H9 (cell line): ENCODE data around the gene TSPAN3. TPM values are rescaled to one million over a fixed set of nuclear protein-coding genes. Genes with fewer than 3 reads are reported as not detected.

Experiments used
- DNase-seq: peaks from one replicate; pipeline ENCODE4 v3.0.0-alpha.2; 2017
- H2AFZ ChIP-seq: one replicate; pipeline ENCODE4 v1.6.1; 2013; ENCODE audit warnings: mild to moderate bottlenecking, low read length, control low read depth, moderate library complexity
- H2AK5ac ChIP-seq: 2 replicates; pipeline ENCODE4 v1.6.1; 2013; ENCODE audit warnings: low read length, control low read depth, mixed read lengths; ENCODE audit not compliant: insufficient read length
- H2BK120ac ChIP-seq: one replicate; pipeline ENCODE4 v1.6.1; 2013; ENCODE audit warnings: low read depth, mild to moderate bottlenecking, low read length, control low read depth, inconsistent platforms; ENCODE audit not compliant: poor library complexity, severe bottlenecking
- H2BK12ac ChIP-seq: 2 replicates; pipeline ENCODE4 v1.6.1; 2013; ENCODE audit warnings: low read length, control low read depth, mixed read lengths, low read depth; ENCODE audit not compliant: insufficient read length
- H2BK15ac ChIP-seq: 2 replicates; pipeline ENCODE4 v1.6.1; 2013; ENCODE audit warnings: low read depth, low read length, control low read depth
- H2BK20ac ChIP-seq: one replicate; pipeline ENCODE4 v1.6.1; 2013; ENCODE audit warnings: low read depth, mild to moderate bottlenecking, low read length, control low read depth, inconsistent platforms; ENCODE audit not compliant: poor library complexity, severe bottlenecking
- H2BK5ac ChIP-seq: 2 replicates; pipeline ENCODE4 v1.6.1; 2013; ENCODE audit warnings: low read length, control low read depth, mixed read lengths; ENCODE audit not compliant: insufficient read length
- H3K14ac ChIP-seq: 2 replicates; pipeline ENCODE4 v1.6.1; 2013; ENCODE audit warnings: low read length, control low read depth; ENCODE audit not compliant: insufficient read depth
- H3K18ac ChIP-seq: 2 replicates; pipeline ENCODE4 v1.6.1; 2013; ENCODE audit warnings: low read depth, mild to moderate bottlenecking, mixed read lengths, low read length, control low read depth; ENCODE audit not compliant: insufficient read length
- H3K23ac ChIP-seq: 2 replicates; pipeline ENCODE4 v1.6.1; 2013; ENCODE audit warnings: low read length, control low read depth, mixed read lengths, low read depth; ENCODE audit not compliant: insufficient read length
- H3K23me2 ChIP-seq: 2 replicates; pipeline ENCODE4 v1.6.1; 2013; ENCODE audit warnings: low read depth, mild to moderate bottlenecking, mixed read lengths, low read length, control low read depth; ENCODE audit not compliant: insufficient read length, poor library complexity, severe bottlenecking
- H3K27ac ChIP-seq: 2 replicates; pipeline ENCODE4 v1.5.1; 2013; ENCODE audit warnings: low read length, control low read depth, mixed read lengths, low read depth; ENCODE audit not compliant: insufficient read length
- H3K27me3 ChIP-seq: 2 replicates; pipeline ENCODE4 v1.6.1; 2013; ENCODE audit warnings: low read length, control low read depth, inconsistent platforms; ENCODE audit not compliant: insufficient read depth
- H3K4ac ChIP-seq: 2 replicates; pipeline ENCODE4 v1.6.1; 2013; ENCODE audit warnings: low read depth, mild to moderate bottlenecking, control low read depth, inconsistent platforms, low read length, moderate library complexity
- H3K4me1 ChIP-seq: 2 replicates; pipeline ENCODE4 v1.6.1; 2013; ENCODE audit warnings: low read length, control low read depth, inconsistent platforms; ENCODE audit not compliant: insufficient read depth
- H3K4me2 ChIP-seq: 2 replicates; pipeline ENCODE4 v1.6.1; 2013; ENCODE audit warnings: low read length, control low read depth, mixed read lengths; ENCODE audit not compliant: insufficient read length, insufficient read depth
- H3K56ac ChIP-seq: 2 replicates; pipeline ENCODE4 v1.6.1; 2013; ENCODE audit warnings: low read depth, mild to moderate bottlenecking, mixed read lengths, low read length, control low read depth; ENCODE audit not compliant: insufficient read length
- H3K79me1 ChIP-seq: 2 replicates; pipeline ENCODE4 v1.6.1; 2013; ENCODE audit warnings: low read depth, mild to moderate bottlenecking, moderate library complexity, low read length, control low read depth, inconsistent platforms; ENCODE audit not compliant: insufficient read depth, poor library complexity, severe bottlenecking
- H3K79me2 ChIP-seq: 2 replicates; pipeline ENCODE4 v1.6.1; 2013; ENCODE audit warnings: low read length, control low read depth, inconsistent platforms; ENCODE audit not compliant: insufficient read depth
- H3K9ac ChIP-seq: 2 replicates; pipeline ENCODE4 v1.6.1; 2013; ENCODE audit warnings: low read length, control low read depth, mixed read lengths; ENCODE audit not compliant: insufficient read length; ENCODE audit errors: extremely low read depth
- H3K9me3 ChIP-seq: one replicate; pipeline ENCODE4 v1.6.1; 2013; ENCODE audit warnings: low read depth, low read length, inconsistent platforms; ENCODE audit not compliant: control insufficient read depth
- H3T11ph ChIP-seq: one replicate; pipeline ENCODE4 v1.6.1; 2013; ENCODE audit warnings: mild to moderate bottlenecking, low read length, control low read depth, inconsistent platforms
- H4K20me1 ChIP-seq: one replicate; pipeline ENCODE4 v1.6.1; 2013; ENCODE audit not compliant: control insufficient read depth, insufficient read length, insufficient read depth
- H4K5ac ChIP-seq: 2 replicates; pipeline ENCODE4 v1.6.1; 2013; ENCODE audit warnings: low read depth, mild to moderate bottlenecking, mixed read lengths, low read length, control low read depth; ENCODE audit not compliant: insufficient read length
- H4K8ac ChIP-seq: replicated peaks from 2 replicates; pipeline ENCODE4 v1.6.1; 2013; ENCODE audit warnings: low read length, control low read depth, mixed read lengths, low read depth; ENCODE audit not compliant: insufficient read length
- H4K91ac ChIP-seq: 2 replicates; pipeline ENCODE4 v1.6.1; 2013; ENCODE audit warnings: low read depth, mild to moderate bottlenecking, moderate library complexity, mixed read lengths, low read length, control low read depth; ENCODE audit not compliant: insufficient read length
- H3K27ac Mint-ChIP-seq, 3 experiments: 2 replicates in 2 of 3; 3 replicates in 1 of 3; pipeline ENCODE4 v1.8.0; 2020 to 2021; ENCODE audit warnings: mixed read lengths in 3 of 3, mild to moderate bottlenecking in 1 of 3, moderate library complexity in 1 of 3
- H3K27me3 Mint-ChIP-seq: 2 replicates; pipeline ENCODE4 v1.8.0; 2021; ENCODE audit warnings: low read depth, mild to moderate bottlenecking, moderate library complexity, mixed read lengths
- H3K36me3 Mint-ChIP-seq, 3 experiments: 2 replicates in 2 of 3; 3 replicates in 1 of 3; pipeline ENCODE4 v1.8.0; 2020 to 2021; ENCODE audit warnings: low read depth in 3 of 3, mixed read lengths in 3 of 3; ENCODE audit not compliant: insufficient read depth in 1 of 3
- H3K4me1 Mint-ChIP-seq, 2 experiments: 2 replicates each; pipeline ENCODE4 v1.8.0; 2020; ENCODE audit warnings: mixed read lengths in 2 of 2
- H3K4me3 Mint-ChIP-seq, 2 experiments: 2 replicates in 1 of 2; 3 replicates in 1 of 2; pipeline ENCODE4 v1.8.0; 2020 to 2021; ENCODE audit warnings: mild to moderate bottlenecking in 2 of 2, mixed read lengths in 2 of 2, moderate library complexity in 1 of 2
- H3K9me3 Mint-ChIP-seq, 2 experiments: 2 replicates in 1 of 2; 3 replicates in 1 of 2; pipeline ENCODE4 v1.8.0; 2020; ENCODE audit warnings: mild to moderate bottlenecking in 2 of 2, mixed read lengths in 2 of 2, moderate library complexity in 1 of 2
- WGBS: extraction: QIAGEN DNeasy Blood & Tissue Kit; methylation state at CpG from one replicate; pipeline ENCODE4 v1.1.7; 2013; ENCODE audit warnings: missing lambda C conversion rate, low lambda C conversion rate, mixed read lengths; ENCODE audit not compliant: insufficient read length; ENCODE audit errors: extremely low coverage; 5-methylcytosine and 5-hydroxymethylcytosine counted together
- total RNA-seq: library from RNA; stranded (reverse); gene quantifications from 2 replicates; pipeline ENCODE4 v1.2.1, GENCODE V29; 2021
- TF ChIP-seq, protein P1 (sequence below): fragments of 200-600 bp; sonication (generic); conservative IDR thresholded peaks from 3 replicates; pipeline ENCODE4 v1.8.0; 2021; ENCODE audit warnings: antibody characterized with exemption, mild to moderate bottlenecking

Gene TSPAN3
- total RNA-seq, 1 experiment from 2014 or later: 117 TPM

DNA sequence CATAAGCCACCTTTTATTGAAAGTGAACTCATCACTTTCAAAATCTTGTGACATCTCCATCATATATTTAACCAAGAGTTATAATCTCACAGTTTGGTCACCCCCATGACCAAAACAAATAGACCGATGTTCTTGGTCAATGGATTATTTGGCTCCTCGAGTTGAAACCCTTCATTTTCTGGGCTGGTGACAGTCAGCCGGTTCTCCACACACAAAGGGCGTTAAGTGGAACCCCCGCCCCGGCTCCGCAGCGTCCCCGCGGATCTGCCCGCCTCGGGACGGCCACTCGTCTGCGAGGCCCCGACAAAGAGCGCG, 772 bp downstream of the TSPAN3 start:
- Histone ChIP-seq H2AK5ac (no peak overlapping the region), H2AFZ (no peak overlapping the region), H4K91ac (no peak overlapping the region), H3K79me1 (no peaks in the 10 kb centered on the region), H4K5ac (no peak overlapping the region), H2BK5ac (no peak overlapping the region), H3K23me2 (peaks cover 6% of the 10 kb centered on the region), H3K4me2 (peak overlapping the region; percentile 72), H3K27ac (no peak overlapping the region), H4K8ac (no peak overlapping the region), H3K56ac (no peak overlapping the region), H2BK15ac (no peak overlapping the region), H3K27me3 (no peaks in the 10 kb centered on the region), H3K79me2 (peaks cover 13% of the 10 kb centered on the region; the same call in 1 of the 2 replicates), H3K4me1 (peaks cover 3% of the 10 kb centered on the region), H2BK120ac (no peak overlapping the region), H3K9ac (peak overlapping the region; percentile 56), H3K14ac (peak overlapping the region; percentile 69; the same call in 1 of the 2 replicates), H2BK12ac (no peak overlapping the region), H4K20me1 (no peaks in the 10 kb centered on the region), H3K4ac (no peak overlapping the region), H3K18ac (no peak overlapping the region), H3K23ac (no peak overlapping the region), H3K9me3 (no peaks in the 10 kb centered on the region), H3T11ph (no peak overlapping the region), H2BK20ac (no peak overlapping the region)
- Mint-ChIP-seq H3K27me3 (peaks cover 3% of the 10 kb centered on the region), H3K4me1 (peaks cover 14 to 21% of the 10 kb centered on the region in 2 experiments), H3K36me3 (peaks cover 2 to 8% (median 4%) of the 10 kb centered on the region in 3 experiments; a peak in 5 of 7 replicates), H3K27ac (no peak overlapping the region; a peak in 1 of 7 replicates), H3K4me3 (peak overlapping the region; percentile 80 to 81), H3K9me3 (no peaks in the 10 kb centered on the region)
- DNase-seq: no peak
- WGBS: no CpG with 5 or more reads among the region's 18 CpGs
- TF ChIP-seq, protein P1, sequence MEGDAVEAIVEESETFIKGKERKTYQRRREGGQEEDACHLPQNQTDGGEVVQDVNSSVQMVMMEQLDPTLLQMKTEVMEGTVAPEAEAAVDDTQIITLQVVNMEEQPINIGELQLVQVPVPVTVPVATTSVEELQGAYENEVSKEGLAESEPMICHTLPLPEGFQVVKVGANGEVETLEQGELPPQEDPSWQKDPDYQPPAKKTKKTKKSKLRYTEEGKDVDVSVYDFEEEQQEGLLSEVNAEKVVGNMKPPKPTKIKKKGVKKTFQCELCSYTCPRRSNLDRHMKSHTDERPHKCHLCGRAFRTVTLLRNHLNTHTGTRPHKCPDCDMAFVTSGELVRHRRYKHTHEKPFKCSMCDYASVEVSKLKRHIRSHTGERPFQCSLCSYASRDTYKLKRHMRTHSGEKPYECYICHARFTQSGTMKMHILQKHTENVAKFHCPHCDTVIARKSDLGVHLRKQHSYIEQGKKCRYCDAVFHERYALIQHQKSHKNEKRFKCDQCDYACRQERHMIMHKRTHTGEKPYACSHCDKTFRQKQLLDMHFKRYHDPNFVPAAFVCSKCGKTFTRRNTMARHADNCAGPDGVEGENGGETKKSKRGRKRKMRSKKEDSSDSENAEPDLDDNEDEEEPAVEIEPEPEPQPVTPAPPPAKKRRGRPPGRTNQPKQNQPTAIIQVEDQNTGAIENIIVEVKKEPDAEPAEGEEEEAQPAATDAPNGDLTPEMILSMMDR: no peak
